GM19193 (cell line): ENCODE data around the gene ANO8.

Source experiments
- POLR2A ChIP-seq: IDR thresholded peaks from 4 replicates; pipeline ENCODE4 v1.6.1; 2011; ENCODE audit not compliant: insufficient read depth, insufficient read length; ENCODE audit errors: extremely low read depth

ANO8 gene

GRCh38 chr19:17292301-17293074 is 42.2 kb downstream of the ANO8 start:
- no peak for TF ChIP-seq POLR2A

GRCh38 chr19:17289489-17289888 is 45.2 kb downstream of the ANO8 start:
- TF ChIP-seq POLR2A, result no peak

GRCh38 chr19:17286752-17287151 is 47.9 kb downstream of the ANO8 start:
- no peak for TF ChIP-seq POLR2A

- no peak for TF ChIP-seq POLR2A
Measured at GRCh38 chr19:17286263-17286662, 48.4 kb downstream of the ANO8 start.

GRCh38 chr19:17285415-17286135 is 49.1 kb downstream of the ANO8 start:
- no peak for TF ChIP-seq POLR2A

- TF ChIP-seq POLR2A, result no peak
Measured at GRCh38 chr19:17283504-17283996, 51.1 kb downstream of the ANO8 start.

- TF ChIP-seq POLR2A, result no peak
Measured at GRCh38 chr19:17282488-17283125, 52.0 kb downstream of the ANO8 start.

- TF ChIP-seq POLR2A, result peak; percentile 41
Measured at GRCh38 chr19:17281391-17282304, 53.0 kb downstream of the ANO8 start, which contains the start of gene ANKLE1. TSS of gene ANKLE1 (plus strand) at chr19:17281901. CDS start at chr19:17281921, 20 bp downstream.

GRCh38 chr19:17279436-17279835 is 55.2 kb downstream of the ANO8 start:
- TF ChIP-seq POLR2A, result no peak

GRCh38 chr19:17275441-17276175 is 59.0 kb downstream of the ANO8 start:
- no peak for TF ChIP-seq POLR2A
